ENCODE results near the gene ZNF446. TPM values are rescaled to one million over a fixed set of nuclear protein-coding genes. Genes with fewer than 3 reads are reported as not detected.

Gene ZNF446
- total RNA-seq, 1 experiment from 2014 or later = 9.7 TPM

GRCh38 chr19:58474997-58475713 is 997 bp upstream of the ZNF446 start:
- no peaks in the 10 kb centered on the region for H3K9me3 ChIP-seq
- Mint-ChIP-seq H3K4me1 (ENCODE audit: low read depth, unreplicated experiment) (no peaks in the 10 kb centered on the region), H3K36me3 (ENCODE audit: insufficient read depth, unreplicated experiment) (peaks cover 42% of the 10 kb centered on the region), H3K9me3 (ENCODE audit: unreplicated experiment) (no peaks in the 10 kb centered on the region), H3K27ac (ENCODE audit: unreplicated experiment) (peak overlapping the region; percentile 85), H3K4me3 (ENCODE audit: unreplicated experiment) (peak overlapping the region; percentile 79), H3K27me3 (ENCODE audit: insufficient read depth, unreplicated experiment) (no peaks in the 10 kb centered on the region)
- H3K4me1 ChIP-seq = peaks cover 5% of the 10 kb centered on the region; the same call in 1 of the 2 replicates
- peak overlapping the region; percentile 71 for H3K4me3 ChIP-seq (ENCODE audit: low read depth, low read length)
- no peak for TF ChIP-seq CTCF (IDR thresholded peaks at IDR 0.05; ENCODE audit: insufficient read depth in 1 of 2, low read depth in 1 of 2, low read length in 1 of 2, severe bottlenecking in 1 of 2, unreplicated experiment in 1 of 2)
- ChIA-PET CTCF (no interaction called here), POLR2A (interaction anchor here (1.0 to 1.5 kb wide), 4 partner anchors 9 to 113 kb away, joined by 3 to 6 read pairs (median 4); partner anchors contain the start of genes TRIM28, ZNF497 and ZNF584)
- DNase-seq = no peak
- no peaks in the 10 kb centered on the region for H3K27me3 ChIP-seq (replicated peaks; ENCODE audit: control insufficient read depth, insufficient read depth, low read length)
- H3K36me3 ChIP-seq (ENCODE audit: control insufficient read depth, insufficient read depth, low read length) = peaks cover 1% of the 10 kb centered on the region; the same call in 1 of the 2 replicates
- TSS peak; percentile 30 for BruUV-seq (replicated peaks)
- intact Hi-C loops (cut with micrococcal nuclease; ENCODE audit: unreplicated experiment) = loop anchor here (1.0 to 2.0 kb wide), 3 partner anchors 8 to 74 kb away; partner anchors contain the start of gene ZNF324

- CTCF ChIA-PET = no interaction called here
- no peaks in the 10 kb centered on the region for H3K27me3 ChIP-seq (replicated peaks; ENCODE audit: control insufficient read depth, insufficient read depth, low read length)
- no TSS peak for BruUV-seq (replicated peaks)
Observed at GRCh38 chr19:58476498-58477015, 405 bp downstream of the ZNF446 start.

More at GRCh38 chr19:58476498-58477015, 405 bp downstream of the ZNF446 start:
- H3K4me1 Mint-ChIP-seq (ENCODE audit: low read depth, unreplicated experiment) = no peaks in the 10 kb centered on the region
- POLR2A ChIA-PET = interaction anchor here (0.9 kb wide), 1 partner anchor 198 kb away, joined by 3 read pairs; no protein-coding TSS in a partner anchor
- peak in 1 of 2 experiments; percentile 34 for DNase-seq
- Histone ChIP-seq H3K9me3 (no peaks in the 10 kb centered on the region), H3K4me3 (ENCODE audit: low read depth, low read length) (peak overlapping the region; percentile 71), H3K36me3 (ENCODE audit: control insufficient read depth, insufficient read depth, low read length) (peaks cover 1% of the 10 kb centered on the region; the same call in 1 of the 2 replicates), H3K4me1 (peaks cover 5% of the 10 kb centered on the region; the same call in 1 of the 2 replicates)
- no peak for TF ChIP-seq CTCF (IDR thresholded peaks at IDR 0.05; ENCODE audit: insufficient read depth in 1 of 2, low read depth in 1 of 2, low read length in 1 of 2, severe bottlenecking in 1 of 2, unreplicated experiment in 1 of 2)
- intact Hi-C loops (cut with micrococcal nuclease; ENCODE audit: unreplicated experiment) = no loop called here
- H3K27ac Mint-ChIP-seq (ENCODE audit: unreplicated experiment) = peak overlapping the region; percentile 85
- H3K9me3 Mint-ChIP-seq (ENCODE audit: unreplicated experiment) = no peaks in the 10 kb centered on the region
- H3K4me3 Mint-ChIP-seq (ENCODE audit: unreplicated experiment) = peak overlapping the region; percentile 79
- no peaks in the 10 kb centered on the region for H3K27me3 Mint-ChIP-seq (ENCODE audit: insufficient read depth, unreplicated experiment)
- peaks cover 42% of the 10 kb centered on the region for H3K36me3 Mint-ChIP-seq (ENCODE audit: insufficient read depth, unreplicated experiment)

Measured in Caco-2 (cell line).